Posterior vena cava (tissue), 2 donors: ENCODE measurements around the gene APOH. TPM values are rescaled to one million over a fixed set of nuclear protein-coding genes. Genes with fewer than 3 reads are reported as not detected.

Experiments
- DNase-seq: peaks from one replicate; pipeline ENCODE4 v3.0.0-alpha.2; 2020; ENCODE audit warnings: low spot score
- intact Hi-C, 2 donors: fragments of 100-400 bp; cut with DNase I; formaldehyde crosslinking; loops; one replicate each; pipeline versions ENCODE4 v1.14.1 to v1.14.2; 2022 to 2023
- total RNA-seq, 2 donors: library from RNA; stranded (reverse); fragmentation: NEBNext Ultra II Directional; extraction: Animal tissue kit (Norgen Biotek cat#: 25700); gene quantifications; one replicate each; pipeline ENCODE4 v1.2.1, GENCODE V29; 2021
- donor health status: DM: yes; HTN: yes; CAD: no.
- donor health status: DM: yes; HTN: yes; CAD: no.

The APOH gene
- total RNA-seq, 2 donors from 2014 or later, result 0.56 TPM; not detected in 1

DNA sequence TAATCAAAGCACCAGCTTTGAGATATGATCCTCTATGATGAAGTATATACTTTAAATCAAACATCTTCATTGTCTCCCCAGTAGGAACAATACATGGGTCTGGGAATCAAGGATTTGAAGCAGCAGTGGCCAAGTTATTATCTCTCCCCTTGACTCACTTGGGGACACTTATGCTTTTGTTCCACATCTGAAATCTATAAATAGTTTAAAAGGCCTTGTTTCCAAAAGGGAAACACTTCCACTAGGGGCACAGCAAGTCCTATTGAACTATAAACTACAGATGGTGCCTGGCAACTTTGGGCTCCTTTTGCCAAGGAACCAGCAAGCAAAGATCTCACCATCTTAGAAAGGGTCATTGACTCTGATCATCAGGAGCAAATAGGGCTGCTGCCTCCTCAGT lies 21.3 kb downstream of the APOH start:
- no peak for DNase-seq
- intact Hi-C loops, result no loop called here

DNA sequence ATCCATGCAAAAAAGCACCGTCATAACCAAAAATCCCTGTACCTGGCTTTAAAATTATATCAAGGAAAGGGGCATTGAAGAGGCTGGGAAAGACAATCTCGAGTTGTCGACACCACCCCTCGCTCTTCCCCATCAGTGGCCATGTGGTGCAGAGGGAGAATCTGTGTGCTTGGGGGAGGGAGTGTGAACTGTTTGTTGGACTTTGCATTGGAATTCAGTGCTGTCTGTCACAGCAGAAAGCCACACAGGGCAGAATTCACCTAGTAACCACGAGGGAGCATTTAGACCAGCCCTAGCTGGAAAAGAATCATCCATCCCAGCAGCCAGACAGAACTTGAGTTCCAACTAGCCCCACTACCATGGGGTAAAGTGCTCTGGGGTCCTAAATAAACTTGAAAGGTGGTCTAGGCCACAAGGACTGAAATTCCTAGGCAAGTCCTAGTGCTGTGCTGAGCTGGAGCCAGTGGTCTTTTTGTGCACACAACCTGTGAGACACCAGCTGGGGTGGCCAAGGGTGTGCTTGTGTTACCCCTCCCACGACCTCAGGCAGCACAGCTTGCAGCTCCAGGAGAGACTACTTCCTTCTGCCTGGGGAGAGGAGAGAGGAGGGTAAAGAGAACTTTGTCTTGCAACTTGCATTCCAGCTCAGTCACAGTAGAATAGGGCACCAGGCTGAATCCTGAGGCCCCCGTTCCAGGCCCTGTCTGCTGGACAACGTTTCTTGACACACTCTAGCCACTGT lies 25.8 kb downstream of the APOH start:
- intact Hi-C loops, result no loop called here
- DNase-seq, result no peak

DNA sequence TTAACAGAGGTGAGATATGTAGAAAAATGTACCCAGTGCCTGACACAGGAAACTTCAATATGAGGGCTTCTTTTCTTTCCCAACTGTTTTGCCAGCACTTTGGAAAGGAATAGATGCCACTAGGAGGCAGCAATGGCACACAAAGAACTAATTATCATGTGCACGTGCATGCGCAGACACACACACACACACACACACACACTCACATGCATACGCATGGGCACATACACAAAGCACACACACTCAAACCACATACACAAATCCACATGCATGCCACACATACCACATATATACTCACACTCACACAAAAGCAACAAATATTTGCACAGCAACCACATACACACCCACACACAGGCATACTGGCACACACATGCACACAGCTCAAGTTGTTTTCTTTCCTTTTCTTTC lies 28.5 kb downstream of the APOH start:
- no peak for DNase-seq
- intact Hi-C loops, result no loop called here

DNA sequence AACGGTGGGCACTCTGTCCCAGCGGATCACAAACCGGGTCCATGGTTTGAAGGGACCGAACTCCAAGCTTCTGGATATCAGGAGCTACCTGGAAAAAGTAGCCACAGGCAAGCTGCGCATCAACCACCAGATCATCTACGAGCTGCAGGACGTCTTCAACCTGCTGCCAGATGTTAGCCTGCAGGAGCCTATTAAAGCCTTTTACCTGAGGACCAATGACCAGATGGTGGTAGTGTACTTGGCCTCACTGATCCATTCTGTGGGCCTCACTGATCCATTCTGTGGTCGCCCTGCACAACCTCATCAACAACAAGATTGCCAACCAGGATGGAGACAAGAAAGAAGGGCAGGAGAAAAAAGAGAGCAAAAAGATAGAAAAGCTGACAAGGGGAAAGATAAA lies 31.0 kb downstream of the APOH start:
- DNase-seq, result no peak
- intact Hi-C loops, result no loop called here

DNA sequence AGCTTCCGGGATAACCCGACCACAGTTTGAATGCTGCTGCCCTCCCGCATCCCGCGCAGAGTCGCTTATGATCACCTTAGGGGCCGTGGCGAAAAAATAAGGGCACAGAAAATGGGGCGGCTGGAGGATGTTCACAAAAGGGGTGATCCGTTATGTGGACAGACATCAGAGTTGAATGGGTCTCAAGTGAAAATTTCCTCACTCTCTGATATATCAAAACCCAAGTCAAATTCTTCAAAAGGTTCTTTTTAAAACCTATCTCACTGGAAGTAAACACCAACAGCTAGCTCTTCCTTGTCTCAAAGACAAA lies 36.9 kb downstream of the APOH start:
- DNase-seq, result no peak
- intact Hi-C loops, result no loop called here

DNA sequence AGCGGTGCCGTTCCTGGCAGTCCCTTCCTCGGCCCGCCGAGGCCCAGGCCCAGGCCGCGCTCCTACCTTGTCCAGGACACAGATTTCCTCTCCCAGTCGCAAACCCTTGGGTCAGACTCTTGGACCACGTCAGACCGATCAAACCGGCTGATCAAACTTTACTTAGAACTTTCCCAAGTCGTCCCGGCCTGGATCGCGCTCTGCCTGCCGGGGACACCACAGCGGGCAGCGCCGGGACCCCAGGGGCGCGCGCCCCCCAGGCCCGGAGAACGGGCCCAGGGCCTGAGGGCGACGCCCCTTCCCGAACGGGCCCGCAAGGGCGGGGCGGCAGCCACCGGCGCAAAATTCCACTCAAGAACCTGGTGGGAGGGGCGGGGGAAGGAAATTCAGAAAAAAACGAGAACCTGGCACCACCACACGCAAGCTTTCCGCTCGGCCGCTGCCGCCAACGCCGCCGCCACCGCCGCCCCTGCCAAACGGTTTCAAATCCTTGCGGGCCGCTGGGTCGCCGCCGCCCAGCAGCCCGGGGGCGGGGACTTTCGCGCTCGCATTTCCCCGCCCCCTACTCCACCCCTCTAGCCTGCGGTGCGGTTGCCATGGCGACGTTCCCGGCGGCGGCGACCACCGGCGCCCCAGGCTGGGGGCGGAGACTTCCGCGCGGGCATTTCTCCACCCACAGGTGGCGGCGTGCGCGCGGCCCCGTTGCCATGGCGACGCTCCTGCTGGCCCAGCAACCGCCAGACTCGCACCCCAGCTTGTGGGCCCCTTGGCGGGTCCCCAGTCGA lies 37.4 kb downstream of the APOH start, which contains the start of gene CEP112:
Gene CEP112 (minus strand): TSS at position 541 of the 785 bp plus-strand sequence.
- peak; percentile 91 for DNase-seq
- intact Hi-C loops, result no loop called here

DNA sequence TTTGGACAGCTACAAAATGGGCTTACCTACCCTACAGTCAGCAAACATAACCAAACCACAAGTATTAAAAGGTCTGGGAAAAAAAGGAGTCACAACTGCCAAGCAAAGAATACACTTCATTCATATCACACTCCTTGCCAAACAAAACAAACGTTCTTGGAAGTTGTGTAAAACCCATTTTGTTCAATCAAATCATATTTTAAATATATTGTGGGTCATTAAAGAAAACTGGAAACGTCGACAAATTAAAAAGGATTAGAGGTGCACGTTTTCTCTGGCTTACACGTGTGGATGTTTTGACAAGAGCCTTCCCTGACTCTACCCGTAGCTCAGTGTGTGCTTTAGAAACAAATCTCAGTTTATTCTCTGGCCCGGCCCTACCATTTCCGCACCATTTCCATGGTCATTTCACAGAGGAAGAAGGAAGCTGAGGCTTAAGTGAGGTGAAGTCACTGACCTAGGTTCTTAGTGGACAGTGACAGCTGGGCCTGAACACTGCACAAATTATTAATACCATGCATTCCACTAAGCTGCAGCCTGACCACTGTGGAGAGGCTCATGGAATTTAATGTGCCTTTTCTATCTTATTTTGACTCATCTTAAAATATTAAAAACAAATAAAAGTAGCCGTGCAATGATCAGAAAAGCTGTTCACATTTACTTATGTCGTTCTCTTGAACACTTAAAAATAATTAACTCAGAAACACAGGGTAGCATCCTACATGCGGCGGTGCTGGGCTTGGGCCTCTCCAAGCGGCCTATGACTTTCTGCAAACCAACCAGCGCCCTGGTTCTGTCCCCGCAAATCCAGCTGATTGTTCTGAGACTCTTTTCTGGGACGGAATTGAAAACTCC lies 38.2 kb downstream of the APOH start:
- DNase-seq, result no peak
- intact Hi-C loops, result no loop called here

DNA sequence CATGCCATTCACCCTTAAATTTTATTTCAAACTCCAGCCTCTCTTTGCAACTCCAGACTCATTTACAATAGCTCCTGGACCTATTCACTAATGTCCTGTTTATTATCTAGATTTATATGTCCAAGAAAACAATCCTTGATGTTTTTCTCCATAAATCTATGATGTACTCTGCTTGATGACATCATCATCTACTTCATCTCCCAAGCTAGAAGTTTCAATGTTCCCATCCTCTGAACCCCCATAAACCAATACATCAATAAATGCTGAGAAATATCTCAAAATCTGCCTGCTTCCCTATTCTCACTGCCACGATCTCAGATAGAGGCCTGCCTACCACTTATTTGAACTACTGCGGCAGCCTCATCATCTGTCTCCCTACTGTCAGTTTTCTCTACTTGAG lies 41.5 kb downstream of the APOH start:
- intact Hi-C loops, result no loop called here
- no peak for DNase-seq

DNA sequence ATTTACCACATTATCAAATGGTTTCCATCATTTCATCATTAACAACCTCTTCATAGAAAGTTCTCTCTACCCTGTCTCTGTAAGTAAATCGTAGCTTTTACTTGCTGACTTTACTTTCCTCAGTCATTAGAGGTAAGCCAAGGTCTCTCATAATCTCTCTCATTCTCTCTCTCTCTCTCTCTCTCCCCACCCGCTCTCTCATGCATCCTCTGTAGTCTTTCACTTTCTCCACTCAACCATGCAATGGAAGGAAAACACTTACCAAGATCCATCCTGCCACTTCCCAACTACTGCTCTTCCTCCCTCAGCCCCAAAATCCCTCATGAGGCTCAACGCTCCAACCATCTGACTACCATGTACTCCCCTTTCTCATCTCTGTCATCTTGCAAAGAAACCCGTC lies 43.4 kb downstream of the APOH start:
- intact Hi-C loops, result no loop called here
- DNase-seq, result no peak

DNA sequence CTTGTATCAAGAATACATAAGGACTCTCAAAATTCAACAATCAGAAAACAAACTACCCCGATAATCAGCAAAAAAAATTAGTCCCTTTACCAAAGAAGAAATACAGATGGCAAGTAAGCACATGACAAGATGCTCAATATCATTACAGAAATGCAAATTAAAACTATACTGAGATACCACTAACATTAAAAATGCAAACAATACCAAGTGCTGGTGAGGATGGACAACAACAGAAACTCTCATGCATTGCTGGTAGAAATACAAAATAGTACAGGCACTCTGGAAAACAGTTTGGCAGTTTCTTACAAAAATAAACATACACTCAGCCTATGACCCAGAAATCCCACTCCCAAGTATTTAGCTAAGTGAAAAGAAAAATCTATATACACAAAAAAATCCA lies 44.8 kb downstream of the APOH start:
- intact Hi-C loops, result no loop called here
- DNase-seq, result no peak

DNA sequence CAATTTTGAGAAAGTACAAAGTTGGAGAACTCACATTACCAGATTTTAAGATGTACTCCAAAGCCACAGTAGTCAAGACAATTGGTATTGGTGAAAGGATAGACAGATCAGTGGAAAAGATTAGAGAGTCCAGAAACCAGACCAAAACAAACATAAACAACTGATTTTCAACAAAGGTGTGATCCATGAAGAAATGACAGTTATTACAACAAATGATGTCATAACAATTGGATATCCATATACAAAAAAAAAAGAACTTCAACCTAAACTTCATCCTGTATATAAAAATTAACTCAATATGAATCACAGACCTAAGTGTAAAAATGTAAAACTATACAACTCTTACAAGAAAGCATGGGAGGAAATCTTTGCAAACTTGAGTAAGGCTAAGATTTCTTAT lies 45.7 kb downstream of the APOH start:
- no peak for DNase-seq
- intact Hi-C loops, result no loop called here

DNA sequence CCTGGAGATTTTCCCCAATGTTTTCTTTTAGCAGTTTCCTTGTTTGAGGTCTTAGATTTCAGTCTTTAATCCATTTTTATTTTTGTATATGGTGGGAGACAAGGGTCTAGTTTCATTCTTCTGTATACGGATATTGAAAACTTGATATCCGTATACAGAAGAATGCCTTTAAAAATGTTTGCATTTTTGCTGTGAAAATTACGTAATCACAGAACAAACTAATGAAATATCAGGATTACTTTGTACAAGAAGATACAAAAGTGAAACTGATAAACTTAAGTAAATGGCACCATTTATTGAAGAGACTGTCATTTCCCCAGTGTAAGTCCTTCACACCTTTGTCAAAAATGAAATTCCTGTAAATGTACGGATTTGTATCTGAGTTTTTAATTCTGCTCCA lies 50.6 kb downstream of the APOH start:
- no peak for DNase-seq
- intact Hi-C loops, result loop anchor here in 1 of 2 donors (10.0 kb wide), 1 partner anchor 884 kb away; no protein-coding TSS in a partner anchor

DNA sequence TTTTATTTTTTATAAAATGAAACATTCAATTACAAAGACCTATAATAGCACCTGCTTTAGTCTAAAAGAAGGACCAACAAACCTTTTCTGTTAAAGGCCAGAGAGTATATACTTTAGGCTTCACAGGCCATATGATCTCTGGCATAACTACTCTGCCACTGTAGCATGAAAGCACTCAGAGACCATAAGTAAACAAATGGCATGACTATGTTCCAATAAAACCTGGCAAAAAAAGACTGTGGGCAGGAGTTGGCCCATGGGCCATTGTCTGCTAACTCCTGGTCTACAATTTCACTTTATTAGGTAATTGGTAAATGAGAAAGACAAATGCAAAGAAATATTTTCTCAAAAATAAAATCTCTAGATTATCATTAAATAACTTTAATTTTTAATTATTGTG lies 52.2 kb downstream of the APOH start:
- intact Hi-C loops, result loop anchor here in 1 of 2 donors (10.0 kb wide), 1 partner anchor 882 kb away; no protein-coding TSS in a partner anchor

DNA sequence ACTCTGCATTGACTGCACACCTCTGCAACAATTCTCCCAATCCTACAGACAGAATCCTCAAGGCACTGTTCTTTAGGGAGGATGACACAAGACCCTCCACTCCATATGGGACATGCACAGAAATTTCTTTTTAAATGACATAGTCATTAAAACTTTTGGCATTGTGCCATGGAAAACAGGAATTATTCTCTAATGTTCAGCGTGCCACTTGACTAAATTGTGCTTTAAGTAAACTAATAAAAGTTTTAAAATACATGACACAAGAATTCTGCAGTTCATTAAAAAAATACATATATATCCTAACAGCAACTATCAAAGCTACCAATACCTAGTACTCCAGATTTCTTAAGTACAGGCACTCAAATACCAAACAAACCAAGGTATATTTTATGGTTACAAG lies 53.3 kb downstream of the APOH start:
- intact Hi-C loops, result loop anchor here in 1 of 2 donors (10.0 kb wide), 1 partner anchor 881 kb away; no protein-coding TSS in a partner anchor
- no peak for DNase-seq

More for the DNA sequence above, 52.2 kb downstream of the APOH start:
- no peak for DNase-seq

DNA sequence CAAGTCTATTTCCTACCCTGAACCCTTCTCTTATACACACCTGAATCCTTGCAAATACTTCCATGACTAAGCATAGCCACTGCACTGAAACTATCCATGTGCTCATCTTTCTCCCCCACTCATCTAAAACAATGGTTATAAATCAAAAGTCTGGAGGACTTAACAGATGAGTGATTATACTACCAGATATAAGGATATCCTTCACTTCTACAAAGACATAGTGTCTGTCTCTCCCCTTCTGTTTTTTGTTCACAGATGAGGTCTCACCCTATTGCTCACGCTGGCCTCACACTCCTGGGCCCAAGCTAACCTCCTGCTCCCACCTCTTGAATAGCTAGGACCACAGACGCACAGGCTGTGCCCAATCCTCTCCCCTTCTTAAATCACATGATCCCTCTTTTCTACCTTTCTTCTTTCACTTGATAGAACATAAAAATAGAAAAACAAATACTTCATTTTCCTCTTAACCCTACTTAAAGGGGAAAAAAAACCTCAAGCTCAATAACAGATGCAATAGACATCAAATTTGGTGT lies 56.5 kb downstream of the APOH start:
- no peak for DNase-seq
- intact Hi-C loops, result loop anchor here in 1 of 2 donors (10.0 kb wide), 1 partner anchor 878 kb away; no protein-coding TSS in a partner anchor

DNA sequence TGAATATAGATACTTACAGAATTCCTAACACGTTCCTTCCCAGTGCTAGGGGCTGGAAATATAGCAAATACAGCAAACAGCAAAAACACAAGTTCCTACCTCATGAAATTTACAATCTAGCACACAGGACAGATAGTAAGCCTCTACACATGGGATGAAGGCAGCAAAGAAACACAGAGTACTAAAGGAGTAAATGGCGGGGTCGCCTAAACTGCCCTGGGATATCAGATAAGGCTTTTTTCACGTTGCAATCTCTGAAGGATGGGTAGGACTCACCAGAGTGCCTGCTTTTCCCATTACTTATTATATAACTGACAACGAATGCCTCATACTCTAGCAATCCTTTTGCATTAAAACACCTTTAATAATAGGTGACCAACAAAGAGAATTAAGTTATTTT lies 57.1 kb downstream of the APOH start:
- DNase-seq, result no peak
- intact Hi-C loops, result loop anchor here in 1 of 2 donors (10.0 kb wide), 1 partner anchor 877 kb away; no protein-coding TSS in a partner anchor

DNA sequence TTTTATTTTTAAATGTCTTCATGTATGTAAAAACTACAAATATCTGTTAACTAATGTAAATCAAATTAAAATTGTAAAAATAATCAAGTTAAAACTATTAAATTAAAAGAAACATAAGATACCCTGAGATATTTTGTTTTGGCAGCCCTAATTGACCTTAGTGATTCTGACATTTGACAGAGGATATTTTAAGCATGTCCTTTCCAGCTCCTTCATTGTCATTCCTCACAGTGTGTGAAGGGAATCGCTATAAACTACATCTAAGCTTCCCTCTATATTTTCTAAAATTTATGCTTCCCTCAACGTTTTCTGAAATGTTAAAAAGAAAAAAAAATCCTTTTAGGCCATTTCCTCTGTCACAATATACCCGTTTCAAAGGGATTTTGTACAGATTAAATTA lies 57.5 kb downstream of the APOH start:
- DNase-seq, result no peak
- intact Hi-C loops, result loop anchor here in 1 of 2 donors (10.0 kb wide), 1 partner anchor 877 kb away; no protein-coding TSS in a partner anchor

DNA sequence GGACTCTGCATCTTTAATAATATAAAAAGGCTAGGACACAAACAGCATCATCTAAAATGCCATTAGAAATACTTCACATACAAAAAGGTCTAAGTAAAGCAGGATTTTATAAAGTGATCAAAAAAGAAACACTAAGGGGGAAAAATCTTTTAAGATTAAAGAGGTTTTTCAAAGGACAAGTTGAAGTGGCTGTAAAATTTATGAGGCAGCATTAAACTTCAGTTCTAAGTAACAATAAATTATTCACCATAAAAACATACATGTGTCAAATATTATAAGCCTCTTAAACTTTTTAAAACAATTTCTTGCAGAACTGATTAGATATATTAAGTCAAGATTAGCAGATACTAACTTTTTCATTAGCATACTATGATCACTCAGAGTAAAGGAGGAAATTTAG lies 58.0 kb downstream of the APOH start:
- no peak for DNase-seq
- intact Hi-C loops, result loop anchor here in 1 of 2 donors (10.0 kb wide), 1 partner anchor 876 kb away; no protein-coding TSS in a partner anchor

DNA sequence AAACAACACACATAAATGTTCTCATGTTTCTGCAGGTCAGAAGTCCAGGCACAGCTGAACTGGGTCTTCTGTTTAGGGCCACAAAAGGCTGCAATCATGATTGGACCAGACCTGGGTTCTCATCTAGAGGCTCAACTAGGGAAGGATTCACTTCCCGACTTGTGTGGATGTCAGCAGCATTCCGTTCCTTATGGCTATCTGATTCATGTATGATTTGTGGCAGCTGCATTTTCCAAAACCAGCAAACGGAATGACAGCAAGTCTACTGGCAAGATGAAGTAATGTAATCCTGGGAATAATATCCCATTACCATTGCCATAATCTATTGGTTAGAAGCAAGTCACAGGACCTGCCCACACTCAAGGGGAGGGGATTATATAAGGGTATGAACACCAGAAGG lies 59.4 kb downstream of the APOH start:
- no peak for DNase-seq
- intact Hi-C loops, result loop anchor here in 1 of 2 donors (10.0 kb wide), 1 partner anchor 875 kb away; no protein-coding TSS in a partner anchor
